Activated T-cell treated with anti-CD3 and anti-CD28 coated beads, Interleukin-2, amount 50 U/mL, for 72 hours (primary cell): ENCODE results near the gene PCDHA2. TPM values are rescaled to one million over a fixed set of nuclear protein-coding genes. Genes with fewer than 3 reads are reported as not detected.

ENCODE experiments used
- total RNA-seq, 2 donors: library from RNA; stranded (reverse); gene quantifications; one replicate each; pipeline ENCODE4 v1.2.3, GENCODE V29; 2022

The PCDHA2 gene
- total RNA-seq, 2 donors from 2014 or later: not detected

Other genes with a start within 250 kb of the PCDHA2 start
- 10 to 100 TPM; 14.4 to 16.8 TPM for gene EIF4EBP3, start 247.2 kb upstream of the PCDHA2 start, total RNA-seq
- gene SRA1, start 237.4 kb upstream of the PCDHA2 start, total RNA-seq: 10 to 100 TPM; 50.8 to 61.1 TPM
- gene APBB3, start 230.3 kb upstream of the PCDHA2 start, total RNA-seq: 10 to 100 TPM; 33.8 to 38.2 TPM
- 10 to 100 TPM; 52.7 to 69.3 TPM for gene SLC35A4, start 230.0 kb upstream of the PCDHA2 start, total RNA-seq
- under 1 TPM in 1 of 2 donors, not detected in 1; 0.41 TPM for gene CD14, start 161.7 kb upstream of the PCDHA2 start, total RNA-seq
- 10 to 100 TPM; 31.8 to 35.0 TPM for gene TMCO6, start 155.4 kb upstream of the PCDHA2 start, total RNA-seq
- gene NDUFA2, start 147.2 kb upstream of the PCDHA2 start, total RNA-seq: 10 to 100 TPM; 43.3 to 51.6 TPM
- 100 to 1,000 TPM; 121 to 129 TPM for gene IK, start 147.0 kb upstream of the PCDHA2 start, total RNA-seq
- gene WDR55, start 129.9 kb upstream of the PCDHA2 start, total RNA-seq: 10 to 100 TPM; 24.3 to 30.2 TPM
- 1 to 10 TPM; 3.7 to 4.6 TPM for gene DND1, start 121.3 kb upstream of the PCDHA2 start, total RNA-seq
- 10 to 100 TPM; 78.4 to 85.1 TPM for gene HARS1, start 103.5 kb upstream of the PCDHA2 start, total RNA-seq
- 10 to 100 TPM; 31.2 to 31.3 TPM for gene HARS2, start 103.4 kb upstream of the PCDHA2 start, total RNA-seq
- gene ZMAT2, start 94.4 kb upstream of the PCDHA2 start, total RNA-seq: 10 to 100 TPM; 44.9 to 53.7 TPM
- gene PCDHA1, start 8.7 kb upstream of the PCDHA2 start, total RNA-seq: not detected
- gene PCDHA3, start 6.2 kb downstream of the PCDHA2 start, total RNA-seq: not detected
- not detected for gene PCDHA4, start 12.2 kb downstream of the PCDHA2 start, total RNA-seq
- not detected for gene PCDHA5, start 26.8 kb downstream of the PCDHA2 start, total RNA-seq
- gene PCDHA6, start 33.1 kb downstream of the PCDHA2 start, total RNA-seq: not detected
- not detected for gene PCDHA7, start 39.4 kb downstream of the PCDHA2 start, total RNA-seq
- gene PCDHA8, start 46.3 kb downstream of the PCDHA2 start, total RNA-seq: not detected
- not detected for gene PCDHA9, start 53.5 kb downstream of the PCDHA2 start, total RNA-seq
- gene PCDHA10, start 61.0 kb downstream of the PCDHA2 start, total RNA-seq: not detected
- gene PCDHA11, start 74.1 kb downstream of the PCDHA2 start, total RNA-seq: not detected
- not detected for gene PCDHA12, start 80.5 kb downstream of the PCDHA2 start, total RNA-seq
- not detected for gene PCDHA13, start 87.3 kb downstream of the PCDHA2 start, total RNA-seq
- not detected for gene PCDHAC1, start 131.4 kb downstream of the PCDHA2 start, total RNA-seq
- gene PCDHAC2, start 171.6 kb downstream of the PCDHA2 start, total RNA-seq: not detected